NB4 (cell line): ENCODE data around the gene ARL8A.
"Not testable (repeated sequence)": the region's sequence is repeated elsewhere in the genome, so short reads cannot be mapped to it uniquely, and the experiment has no call there.

Source experiments
- DNase-seq: peaks from one replicate; pipeline ENCODE4 v3.0.0; 2010; ENCODE audit warnings: low read depth
- H3K4me3 ChIP-seq: one replicate; pipeline ENCODE4 v1.5.1; 2011; ENCODE audit warnings: mild to moderate bottlenecking, low read depth, low read length, moderate library complexity
- MYC ChIP-seq: IDR thresholded peaks from 2 replicates; pipeline ENCODE4 v1.6.1; 2011; ENCODE audit warnings: low read depth, low read length
- POLR2A ChIP-seq: IDR thresholded peaks from 2 replicates; pipeline ENCODE4 v1.6.1; 2011; ENCODE audit warnings: mild to moderate bottlenecking; ENCODE audit not compliant: insufficient read length; ENCODE audit errors: extremely low read depth
- TF ChIP-seq, protein P1 (sequence below): IDR thresholded peaks from 2 replicates; pipeline ENCODE4 v1.6.1; 2011; ENCODE audit warnings: low read depth, low read length
- TF ChIP-seq, protein P2 (sequence below): IDR thresholded peaks from one replicate; pipeline ENCODE4 v1.5.1; 2012; ENCODE audit warnings: low read depth, low read length

Gene ARL8A

DNA sequence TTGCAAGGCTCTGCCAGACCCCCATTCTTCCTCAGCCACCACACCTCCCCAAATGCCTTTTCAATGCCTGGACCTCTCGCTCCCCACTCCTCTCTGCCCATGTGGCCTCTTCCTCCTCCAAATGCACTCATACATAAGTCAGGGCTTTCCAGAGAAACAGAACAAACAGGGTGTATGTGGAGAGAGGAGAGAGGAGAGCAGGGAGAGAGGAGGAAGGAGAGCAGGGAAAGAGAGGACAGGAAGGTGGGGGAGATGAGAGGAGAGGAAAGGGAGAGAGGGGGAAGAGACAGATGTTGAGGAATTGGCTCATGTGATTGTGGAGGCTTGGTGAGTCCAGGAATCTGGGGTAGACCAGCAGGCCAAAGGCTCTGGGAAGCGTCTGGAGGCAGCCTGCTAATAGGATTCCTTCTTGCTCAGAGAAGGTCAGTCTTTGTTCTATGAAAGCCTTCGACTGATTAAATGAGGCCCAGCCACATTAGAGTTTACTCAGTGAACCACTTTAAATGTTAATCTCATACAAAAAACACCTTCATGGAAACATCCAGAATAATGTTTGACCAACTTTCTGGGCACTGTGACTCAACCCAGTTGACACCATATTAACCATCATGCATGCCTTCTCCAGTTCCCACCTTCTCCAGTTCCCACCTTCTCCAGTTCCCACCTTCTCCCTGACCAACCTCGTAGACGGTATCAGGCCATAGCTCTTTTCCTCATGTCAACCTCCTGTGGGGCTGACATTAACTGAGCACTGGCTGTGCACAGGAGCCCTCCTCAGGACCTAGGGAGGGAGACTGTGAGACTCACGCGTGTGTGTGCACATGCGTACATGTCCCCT, 37.7 kb upstream of the ARL8A start:
- H3K4me3 ChIP-seq: no peak overlapping the region
- TF ChIP-seq POLR2A: no peak
- no peak for TF ChIP-seq MYC
- TF ChIP-seq, protein P1, sequence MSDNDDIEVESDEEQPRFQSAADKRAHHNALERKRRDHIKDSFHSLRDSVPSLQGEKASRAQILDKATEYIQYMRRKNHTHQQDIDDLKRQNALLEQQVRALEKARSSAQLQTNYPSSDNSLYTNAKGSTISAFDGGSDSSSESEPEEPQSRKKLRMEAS: no peak
- TF ChIP-seq, protein P2, sequence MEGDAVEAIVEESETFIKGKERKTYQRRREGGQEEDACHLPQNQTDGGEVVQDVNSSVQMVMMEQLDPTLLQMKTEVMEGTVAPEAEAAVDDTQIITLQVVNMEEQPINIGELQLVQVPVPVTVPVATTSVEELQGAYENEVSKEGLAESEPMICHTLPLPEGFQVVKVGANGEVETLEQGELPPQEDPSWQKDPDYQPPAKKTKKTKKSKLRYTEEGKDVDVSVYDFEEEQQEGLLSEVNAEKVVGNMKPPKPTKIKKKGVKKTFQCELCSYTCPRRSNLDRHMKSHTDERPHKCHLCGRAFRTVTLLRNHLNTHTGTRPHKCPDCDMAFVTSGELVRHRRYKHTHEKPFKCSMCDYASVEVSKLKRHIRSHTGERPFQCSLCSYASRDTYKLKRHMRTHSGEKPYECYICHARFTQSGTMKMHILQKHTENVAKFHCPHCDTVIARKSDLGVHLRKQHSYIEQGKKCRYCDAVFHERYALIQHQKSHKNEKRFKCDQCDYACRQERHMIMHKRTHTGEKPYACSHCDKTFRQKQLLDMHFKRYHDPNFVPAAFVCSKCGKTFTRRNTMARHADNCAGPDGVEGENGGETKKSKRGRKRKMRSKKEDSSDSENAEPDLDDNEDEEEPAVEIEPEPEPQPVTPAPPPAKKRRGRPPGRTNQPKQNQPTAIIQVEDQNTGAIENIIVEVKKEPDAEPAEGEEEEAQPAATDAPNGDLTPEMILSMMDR: no peak
- no peak for DNase-seq

DNA sequence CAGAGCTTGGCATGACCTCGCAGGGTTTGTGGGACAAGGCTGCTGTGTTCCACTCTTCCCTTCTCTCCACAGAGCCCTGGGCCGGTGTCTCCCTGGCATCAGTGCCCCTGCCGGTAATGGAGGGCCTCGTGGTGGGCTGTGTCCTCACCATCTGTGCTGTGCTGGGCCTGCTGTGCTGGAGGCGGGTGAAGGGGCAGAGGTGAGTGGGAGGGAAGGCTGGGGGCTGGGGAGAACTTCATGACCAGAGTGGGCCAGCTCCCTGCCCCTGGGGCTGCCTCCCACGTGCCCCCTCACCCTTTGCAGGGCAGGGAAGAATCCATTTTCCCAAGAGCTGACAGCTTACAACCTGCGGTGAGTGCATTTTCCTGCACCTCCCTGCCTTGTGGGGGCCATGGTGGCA, 37.0 kb upstream of the ARL8A start:
- TF ChIP-seq, protein P2: no peak
- TF ChIP-seq MYC: no peak
- no peak overlapping the region for H3K4me3 ChIP-seq
- DNase-seq: no peak

DNA sequence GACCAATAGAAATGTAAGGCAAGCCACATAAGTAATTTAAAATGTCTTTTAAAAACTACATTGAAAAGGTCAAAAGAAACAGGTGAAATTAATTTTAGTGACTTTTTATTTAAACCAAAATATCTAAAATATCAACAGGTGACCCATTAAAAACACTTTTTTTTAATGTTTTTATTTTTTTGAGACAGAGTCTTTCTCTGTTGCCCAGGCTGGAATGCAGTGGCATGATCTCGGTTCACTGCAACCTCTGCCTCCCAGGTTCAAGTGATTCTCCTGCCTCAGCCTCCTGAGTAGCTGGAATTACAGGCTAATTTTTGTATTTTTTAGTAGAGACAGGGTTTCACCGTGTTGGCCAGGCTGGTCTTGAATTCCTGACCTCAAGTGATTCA, 36.2 kb upstream of the ARL8A start:
- DNase-seq, H3K4me3 ChIP-seq: not testable (repeated sequence)

DNA sequence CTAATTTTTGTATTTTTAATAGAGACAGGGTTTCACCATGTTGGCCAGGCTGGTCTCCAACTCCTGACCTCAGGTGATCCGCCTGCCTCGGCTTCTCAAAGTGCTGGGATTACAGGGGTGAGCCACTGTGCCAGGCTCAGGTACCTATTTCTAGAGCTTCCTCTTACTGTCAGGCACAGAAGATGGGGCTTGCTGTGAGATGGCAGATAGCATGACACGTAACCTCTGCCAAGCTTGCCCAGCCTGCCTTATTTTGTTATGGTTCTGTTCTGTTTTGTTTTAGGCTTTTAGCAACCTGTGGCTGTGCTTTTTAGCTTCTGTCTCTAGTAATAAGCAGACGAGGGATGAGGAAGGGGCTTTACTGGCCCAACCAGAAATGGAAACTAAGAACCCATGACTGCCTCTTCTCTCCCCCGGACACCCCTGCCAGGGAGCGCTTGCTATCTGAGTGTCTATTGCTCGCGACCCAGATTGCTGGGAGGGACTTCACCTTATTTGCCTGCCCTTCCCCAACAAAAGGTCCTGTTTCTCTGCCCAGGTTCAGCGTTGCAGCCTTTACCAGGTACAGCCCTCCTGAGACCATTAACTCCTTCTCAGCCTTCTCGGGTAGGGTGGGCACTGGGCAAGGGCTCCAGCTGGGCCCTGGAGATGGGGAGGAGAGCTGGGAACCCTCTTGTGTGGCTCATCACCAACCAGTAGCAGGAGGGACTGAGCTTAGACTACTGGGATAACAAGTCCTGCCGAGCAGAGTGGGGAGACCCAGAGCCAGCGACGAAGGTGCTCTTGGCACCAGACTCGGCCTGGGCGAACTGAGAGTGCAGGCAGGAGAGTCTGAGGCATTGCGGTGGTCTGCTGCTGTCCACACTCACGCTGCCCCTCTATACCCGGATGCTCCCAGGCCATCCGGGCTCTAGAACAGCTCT, 35.6 kb upstream of the ARL8A start:
- DNase-seq: no peak
- no peak for TF ChIP-seq MYC
- TF ChIP-seq, protein P2: no peak
- TF ChIP-seq, protein P1: no peak
- no peak for TF ChIP-seq POLR2A
- no peak overlapping the region for H3K4me3 ChIP-seq

DNA sequence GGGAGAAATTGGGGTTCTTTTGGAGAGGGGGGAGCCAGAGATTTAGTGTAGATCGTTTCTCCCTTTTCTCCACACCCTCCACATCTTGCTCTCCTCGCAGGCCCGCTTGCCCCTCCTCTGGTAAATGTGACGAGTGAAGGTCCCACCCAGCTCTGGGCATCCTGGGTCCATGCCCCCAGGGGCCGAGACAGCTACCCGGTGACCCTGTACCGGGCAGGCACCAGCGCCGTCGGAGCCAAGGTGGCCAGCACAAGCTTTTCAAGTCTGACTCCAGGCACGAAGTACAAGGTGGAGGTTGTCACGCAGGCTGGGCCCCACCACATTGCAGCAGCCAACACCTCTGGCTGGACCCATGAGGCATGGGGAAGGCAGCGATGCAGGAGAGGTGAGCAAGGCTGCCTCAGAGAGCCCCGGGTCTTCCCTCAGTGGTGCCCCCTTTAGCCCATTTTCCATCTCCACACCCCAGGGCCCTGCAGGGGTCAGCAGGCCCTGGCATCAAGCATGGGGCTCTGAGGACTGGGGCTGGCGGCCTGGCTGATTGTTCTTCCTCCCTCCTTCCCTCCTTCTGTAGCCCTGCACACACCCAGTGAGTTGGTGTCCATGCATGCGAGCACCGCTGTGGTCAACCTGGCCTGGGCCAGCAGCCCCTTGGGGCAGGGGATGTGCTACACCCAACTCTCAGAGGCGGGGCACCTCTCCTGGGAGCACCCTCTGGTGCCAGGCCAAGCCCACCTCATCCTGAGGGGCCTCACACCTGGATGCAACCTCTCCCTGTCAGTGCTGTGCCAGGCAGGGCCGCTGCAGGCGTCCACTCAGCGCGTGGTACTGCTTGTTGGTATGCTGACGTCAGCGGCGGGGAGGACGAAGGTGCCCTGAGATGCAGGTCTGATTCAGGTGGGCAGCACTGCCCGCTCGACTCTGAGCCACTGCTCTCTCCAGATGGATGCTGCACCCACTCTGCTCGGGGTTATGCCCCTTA, 32.7 kb upstream of the ARL8A start:
- no peak overlapping the region for H3K4me3 ChIP-seq
- TF ChIP-seq, protein P2: no peak
- TF ChIP-seq, protein P1: no peak
- TF ChIP-seq MYC (no peak), POLR2A (no peak)
- no peak for DNase-seq
